ENCODE data around the gene LRRC63.

LRRC63 gene

DNA sequence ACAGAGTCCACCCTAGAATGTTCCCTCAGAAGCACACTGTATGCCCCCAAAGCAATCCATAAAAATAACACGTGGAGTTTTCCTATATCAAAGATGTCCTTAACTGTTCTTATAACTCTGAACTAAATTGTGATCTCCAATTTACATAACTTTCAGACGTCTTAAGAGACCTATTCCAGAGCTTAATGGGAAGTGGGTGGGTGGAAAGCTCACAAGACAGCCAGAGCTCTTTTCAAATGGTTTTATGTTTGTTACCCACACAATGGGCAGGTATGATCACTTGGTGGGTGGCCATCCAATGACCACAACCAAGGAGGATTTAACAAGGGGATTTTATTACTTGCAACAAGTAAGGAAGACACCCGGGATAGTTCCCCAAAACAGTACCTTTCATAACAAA lies 81.7 kb downstream of the LRRC63 start:
- TF ChIP-seq, protein P1, sequence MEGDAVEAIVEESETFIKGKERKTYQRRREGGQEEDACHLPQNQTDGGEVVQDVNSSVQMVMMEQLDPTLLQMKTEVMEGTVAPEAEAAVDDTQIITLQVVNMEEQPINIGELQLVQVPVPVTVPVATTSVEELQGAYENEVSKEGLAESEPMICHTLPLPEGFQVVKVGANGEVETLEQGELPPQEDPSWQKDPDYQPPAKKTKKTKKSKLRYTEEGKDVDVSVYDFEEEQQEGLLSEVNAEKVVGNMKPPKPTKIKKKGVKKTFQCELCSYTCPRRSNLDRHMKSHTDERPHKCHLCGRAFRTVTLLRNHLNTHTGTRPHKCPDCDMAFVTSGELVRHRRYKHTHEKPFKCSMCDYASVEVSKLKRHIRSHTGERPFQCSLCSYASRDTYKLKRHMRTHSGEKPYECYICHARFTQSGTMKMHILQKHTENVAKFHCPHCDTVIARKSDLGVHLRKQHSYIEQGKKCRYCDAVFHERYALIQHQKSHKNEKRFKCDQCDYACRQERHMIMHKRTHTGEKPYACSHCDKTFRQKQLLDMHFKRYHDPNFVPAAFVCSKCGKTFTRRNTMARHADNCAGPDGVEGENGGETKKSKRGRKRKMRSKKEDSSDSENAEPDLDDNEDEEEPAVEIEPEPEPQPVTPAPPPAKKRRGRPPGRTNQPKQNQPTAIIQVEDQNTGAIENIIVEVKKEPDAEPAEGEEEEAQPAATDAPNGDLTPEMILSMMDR (IDR thresholded peaks at IDR 0.05; ENCODE audit: unreplicated experiment in 3 of 3): no peak
- Mint-ChIP-seq H3K27me3 (ENCODE audit: low read depth) (no peaks in the 10 kb centered on the region), H3K4me3 (no peak overlapping the region), H3K4me1 (peaks cover 7% of the 10 kb centered on the region), H3K27ac (peak overlapping the region in 2 of 3 experiments; percentile 18 to 43), H3K36me3 (ENCODE audit: low read depth) (no peaks in the 10 kb centered on the region), H3K9me3 (no peaks in the 10 kb centered on the region)

DNA sequence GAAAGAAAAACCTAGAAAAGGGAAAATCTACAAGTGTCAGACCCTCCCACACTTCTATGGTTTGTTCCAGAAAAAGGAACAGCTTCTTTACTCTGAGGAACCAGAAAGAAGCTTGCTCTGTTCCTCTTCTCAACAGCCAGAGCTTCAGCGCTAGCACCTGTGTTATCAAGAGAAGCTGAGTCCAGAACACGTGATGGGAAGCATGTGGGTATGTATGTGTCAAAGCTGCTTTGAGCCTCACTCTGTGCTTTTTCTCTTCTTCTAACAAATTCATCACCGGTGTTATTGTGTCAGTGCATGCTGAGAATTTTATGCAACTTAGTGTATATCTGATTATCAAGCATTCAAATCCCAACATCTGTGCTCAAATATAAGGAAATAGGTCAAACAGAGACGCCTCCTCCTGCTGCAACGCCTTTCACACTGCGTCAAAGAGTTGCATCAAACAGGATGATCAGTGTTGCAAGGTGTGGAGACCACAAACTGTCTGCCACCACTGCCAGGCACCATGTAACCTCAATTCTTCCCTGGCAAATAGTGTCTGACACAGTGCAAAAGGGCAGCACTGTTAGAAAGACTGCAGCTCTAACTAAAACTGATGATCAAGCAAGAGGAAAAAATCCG lies 83.9 kb downstream of the LRRC63 start:
- TF ChIP-seq, protein P1 (IDR thresholded peaks at IDR 0.05; ENCODE audit: unreplicated experiment in 3 of 3): no peak
- H3K27me3 Mint-ChIP-seq (ENCODE audit: low read depth): no peaks in the 10 kb centered on the region
- no peak overlapping the region for H3K4me3 Mint-ChIP-seq

DNA sequence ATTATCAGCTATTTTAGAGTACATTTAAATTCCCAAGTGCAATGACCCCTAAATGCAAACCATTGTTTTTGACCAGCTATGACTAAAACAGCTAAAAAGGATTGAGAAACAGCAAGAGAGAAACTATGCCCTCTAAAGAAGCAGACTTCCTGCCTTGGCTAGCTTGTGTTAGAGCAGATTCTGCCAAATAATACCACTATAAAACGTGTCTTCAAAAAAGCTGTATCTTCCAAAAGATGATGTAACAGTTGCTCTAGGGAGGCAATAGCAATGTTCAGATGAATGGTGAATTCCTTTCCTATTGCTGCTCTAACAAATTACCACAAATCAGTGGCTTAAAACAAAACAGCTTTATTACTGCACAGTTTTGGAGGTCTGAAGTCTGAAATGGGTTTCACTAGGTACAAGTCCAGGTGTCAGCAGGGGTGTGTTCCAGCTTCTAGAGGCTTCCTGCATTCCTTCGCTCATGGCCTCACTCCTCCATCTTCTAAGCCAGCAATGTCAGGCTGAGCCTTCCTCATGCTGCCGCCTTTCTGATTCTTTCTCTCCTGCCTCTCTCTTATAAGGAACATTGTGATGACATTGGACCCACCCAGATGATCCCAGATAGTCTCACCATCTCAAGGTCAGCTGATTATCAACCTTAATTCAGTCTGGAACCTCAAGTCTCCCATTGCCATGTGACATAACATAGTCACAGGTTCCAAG lies 84.5 kb downstream of the LRRC63 start:
- H3K36me3 Mint-ChIP-seq (ENCODE audit: low read depth): no peaks in the 10 kb centered on the region
- no peak overlapping the region for H3K4me3 Mint-ChIP-seq
- H3K27ac Mint-ChIP-seq: peak overlapping the region in 2 of 3 experiments; percentile 28 to 82
- peaks cover 7% of the 10 kb centered on the region for H3K4me1 Mint-ChIP-seq
- no peaks in the 10 kb centered on the region for H3K27me3 Mint-ChIP-seq (ENCODE audit: low read depth)
- peaks cover 3% of the 10 kb centered on the region for H3K9me3 Mint-ChIP-seq
- TF ChIP-seq, protein P1 (IDR thresholded peaks at IDR 0.05; ENCODE audit: unreplicated experiment in 3 of 3): no peak

More for the DNA sequence above, 83.9 kb downstream of the LRRC63 start:
- Mint-ChIP-seq H3K9me3 (peaks cover 3% of the 10 kb centered on the region), H3K36me3 (ENCODE audit: low read depth) (no peaks in the 10 kb centered on the region), H3K27ac (peak overlapping the region in 2 of 3 experiments; percentile 28 to 82), H3K4me1 (peaks cover 7% of the 10 kb centered on the region)

DNA sequence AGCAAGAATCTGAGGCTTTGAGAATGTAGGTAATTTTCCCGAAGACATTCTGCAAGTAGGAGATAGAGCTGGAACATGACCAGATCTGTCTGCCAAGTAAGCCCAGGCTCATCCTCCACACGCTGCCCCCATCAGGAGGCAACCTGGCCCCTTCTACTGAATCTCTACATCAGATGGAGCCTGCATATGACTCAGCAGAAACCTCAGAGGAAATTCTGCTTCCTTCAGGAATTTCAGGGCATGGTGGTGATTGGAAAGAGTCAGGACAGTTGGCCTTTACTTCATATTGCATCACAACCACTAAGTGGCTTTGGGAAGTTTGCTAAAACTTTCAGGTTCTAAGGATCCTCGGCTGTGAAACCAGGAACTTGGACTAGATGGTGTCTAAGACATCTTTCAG lies 85.2 kb downstream of the LRRC63 start:
- Mint-ChIP-seq H3K4me3 (no peak overlapping the region), H3K36me3 (ENCODE audit: low read depth) (no peaks in the 10 kb centered on the region), H3K4me1 (peaks cover 7% of the 10 kb centered on the region), H3K27ac (no peak overlapping the region), H3K27me3 (ENCODE audit: low read depth) (no peaks in the 10 kb centered on the region), H3K9me3 (peaks cover 5% of the 10 kb centered on the region)
- TF ChIP-seq, protein P1 (IDR thresholded peaks at IDR 0.05; ENCODE audit: unreplicated experiment in 3 of 3): no peak

DNA sequence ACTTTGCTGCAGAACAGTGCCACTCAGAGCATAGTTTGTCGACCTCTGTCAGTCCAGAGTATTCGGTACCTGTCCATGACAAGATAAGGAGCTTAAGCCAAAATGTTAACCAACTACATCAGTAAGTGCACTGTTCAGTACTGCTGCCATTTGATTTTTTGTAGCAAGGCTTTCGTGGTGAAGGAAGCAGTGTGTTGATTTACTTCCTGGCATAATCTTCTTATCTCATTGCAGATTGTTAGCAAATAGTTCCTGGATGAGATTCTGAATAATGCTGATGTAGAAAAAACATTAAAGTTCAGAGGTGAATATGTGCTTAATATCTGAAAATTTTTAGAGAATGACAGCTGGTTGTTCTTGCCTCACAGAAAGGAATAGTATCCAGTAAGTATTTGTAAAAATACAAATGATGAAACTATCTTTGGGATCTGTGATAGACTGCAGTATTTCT lies 85.7 kb downstream of the LRRC63 start:
- Mint-ChIP-seq H3K27ac (no peak overlapping the region), H3K36me3 (ENCODE audit: low read depth) (no peaks in the 10 kb centered on the region), H3K27me3 (ENCODE audit: low read depth) (no peaks in the 10 kb centered on the region), H3K4me3 (no peak overlapping the region), H3K9me3 (peaks cover 8% of the 10 kb centered on the region), H3K4me1 (peaks cover 7% of the 10 kb centered on the region)
- TF ChIP-seq, protein P1 (IDR thresholded peaks at IDR 0.05; ENCODE audit: unreplicated experiment in 3 of 3): no peak
